IPS DF 6.9 (cell line): ENCODE results near the gene PTPN14.
"Not testable (repeated sequence)": the region's sequence is repeated elsewhere in the genome, so short reads cannot be mapped to it uniquely, and the experiment has no call there.

ENCODE experiments used
- DNase-seq: peaks from one replicate; pipeline ENCODE4 v3.0.0-alpha.2; 2013; ENCODE audit warnings: low read depth, low spot score
- H3K27ac ChIP-seq: one replicate; pipeline ENCODE4 v1.5.1; 2013; ENCODE audit warnings: low read length, control low read depth
- H3K27me3 ChIP-seq: 2 replicates; pipeline ENCODE4 v1.6.1; 2013; ENCODE audit warnings: mild to moderate bottlenecking, low read length; ENCODE audit not compliant: control insufficient read depth, insufficient read depth
- H3K36me3 ChIP-seq: 2 replicates; pipeline ENCODE4 v1.6.1; 2013; ENCODE audit warnings: low read length; ENCODE audit not compliant: control insufficient read depth, insufficient read depth
- H3K4me1 ChIP-seq: 2 replicates; pipeline ENCODE4 v1.6.1; 2013; ENCODE audit warnings: low read length; ENCODE audit not compliant: control insufficient read depth, insufficient read depth
- H3K4me3 ChIP-seq: 2 replicates; pipeline ENCODE4 v1.5.1; 2013; ENCODE audit warnings: mild to moderate bottlenecking, low read length
- H3K9me3 ChIP-seq: 2 replicates; pipeline ENCODE4 v1.6.1; 2013; ENCODE audit warnings: low read length, inconsistent platforms; ENCODE audit not compliant: control insufficient read depth, insufficient read depth
- WGBS: extraction: QIAGEN DNeasy Blood & Tissue Kit; methylation state at CpG from one replicate; pipeline ENCODE4 v1.1.7; 2013; ENCODE audit warnings: mixed read lengths, missing lambda C conversion rate; ENCODE audit not compliant: insufficient read length, insufficient coverage; 5-methylcytosine and 5-hydroxymethylcytosine counted together

PTPN14 gene

DNA sequence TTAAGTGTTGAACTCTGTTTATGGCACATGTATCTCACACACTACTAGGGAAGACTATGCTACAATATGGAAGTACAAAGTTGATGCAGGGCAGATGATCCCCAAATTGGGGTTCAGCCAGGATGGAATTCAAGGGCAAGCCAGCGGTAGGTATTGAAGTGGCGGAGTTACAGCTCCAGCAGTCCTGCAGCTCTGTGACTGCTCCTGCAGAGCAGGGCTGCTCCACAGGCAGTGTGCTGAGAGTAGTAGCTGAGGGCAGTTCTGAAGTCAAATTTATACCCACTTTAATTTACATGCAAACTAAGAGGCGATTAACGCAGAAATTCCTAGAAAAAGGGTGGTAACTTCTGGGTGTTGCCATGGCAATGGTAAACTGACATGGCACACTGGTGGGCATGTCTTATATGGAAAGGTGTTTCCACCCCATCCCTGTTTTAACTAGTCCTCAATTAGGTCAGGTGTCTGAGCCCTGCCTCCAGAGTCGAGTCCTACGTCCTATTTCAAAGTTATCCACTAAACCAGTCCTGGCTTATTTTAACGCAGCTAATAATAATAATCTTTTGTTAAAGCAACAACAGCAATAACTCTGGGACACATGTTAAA is 31.0 kb upstream of the PTPN14 start:
- no peaks in the 10 kb centered on the region for H3K36me3 ChIP-seq
- no peak overlapping the region for H3K27ac ChIP-seq
- WGBS, result no CpG with 5 or more reads among the region's 7 CpGs
- H3K4me1 ChIP-seq, result peaks cover 2% of the 10 kb centered on the region; the same call in 1 of the 2 replicates
- no peaks in the 10 kb centered on the region for H3K27me3 ChIP-seq
- H3K9me3 ChIP-seq, result no peaks in the 10 kb centered on the region
- no peak overlapping the region for H3K4me3 ChIP-seq
- no peak for DNase-seq

DNA sequence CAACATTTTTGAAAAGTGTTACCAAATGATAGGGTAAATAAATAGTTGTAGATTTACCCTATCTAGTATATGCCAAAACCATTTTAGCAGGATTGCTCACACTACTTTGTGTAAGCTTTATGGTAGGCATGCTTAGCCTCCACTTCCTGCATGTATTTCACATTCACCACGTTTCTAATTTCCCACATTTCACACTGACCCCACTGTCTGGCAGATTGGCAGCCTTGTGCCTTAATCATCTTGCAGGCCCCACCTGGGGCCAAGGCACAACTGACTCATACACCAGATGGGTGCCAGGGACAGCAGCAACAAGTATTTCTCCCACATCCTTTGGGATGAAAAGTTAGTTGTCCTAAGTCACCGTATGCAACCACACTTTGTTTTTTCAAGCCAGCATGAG is 30.4 kb upstream of the PTPN14 start:
- DNase-seq, result no peak
- Histone ChIP-seq H3K27me3 (no peaks in the 10 kb centered on the region), H3K36me3 (no peaks in the 10 kb centered on the region), H3K9me3 (no peaks in the 10 kb centered on the region), H3K4me1 (peaks cover 2% of the 10 kb centered on the region; the same call in 1 of the 2 replicates), H3K27ac (no peak overlapping the region), H3K4me3 (no peak overlapping the region)
- no CpG with 5 or more reads among the region's 2 CpGs for WGBS

GRCh38 chr1:214579183-214579582 is 27.8 kb upstream of the PTPN14 start:
- H3K4me1 ChIP-seq, result peaks cover 2% of the 10 kb centered on the region; the same call in 1 of the 2 replicates
- no peaks in the 10 kb centered on the region for H3K9me3 ChIP-seq
- no peak for DNase-seq
- H3K27me3 ChIP-seq, result no peaks in the 10 kb centered on the region
- H3K4me3 ChIP-seq, result no peak overlapping the region
- H3K36me3 ChIP-seq, result no peaks in the 10 kb centered on the region
- no peak overlapping the region for H3K27ac ChIP-seq

GRCh38 chr1:214576120-214576519 is 24.7 kb upstream of the PTPN14 start:
- H3K27ac ChIP-seq, H3K36me3 ChIP-seq, H3K27me3 ChIP-seq, H3K4me1 ChIP-seq, DNase-seq, H3K4me3 ChIP-seq, H3K9me3 ChIP-seq: not testable (repeated sequence)
- no CpG with 5 or more reads among the region's 3 CpGs for WGBS

GRCh38 chr1:214574598-214575411 is 23.4 kb upstream of the PTPN14 start:
- no peaks in the 10 kb centered on the region for H3K4me1 ChIP-seq
- no CpG with 5 or more reads among the region's 3 CpGs for WGBS
- H3K4me3 ChIP-seq, result no peak overlapping the region
- H3K27ac ChIP-seq, result no peak overlapping the region
- H3K27me3 ChIP-seq, result no peaks in the 10 kb centered on the region
- DNase-seq, result no peak
- no peaks in the 10 kb centered on the region for H3K36me3 ChIP-seq
- H3K9me3 ChIP-seq, result no peaks in the 10 kb centered on the region

- H3K4me1 ChIP-seq, result no peaks in the 10 kb centered on the region; the same call in 1 of the 2 replicates
- no CpG with 5 or more reads among the region's 11 CpGs for WGBS
- DNase-seq, result no peak
- no peaks in the 10 kb centered on the region for H3K9me3 ChIP-seq
- H3K27me3 ChIP-seq, result no peaks in the 10 kb centered on the region
- H3K36me3 ChIP-seq, result no peaks in the 10 kb centered on the region
- no peak overlapping the region for H3K27ac ChIP-seq
- H3K4me3 ChIP-seq, result no peak overlapping the region
Measured at GRCh38 chr1:214573386-214574318, 22.2 kb upstream of the PTPN14 start.

- no peaks in the 10 kb centered on the region; the same call in 1 of the 2 replicates for H3K4me1 ChIP-seq
- H3K9me3 ChIP-seq, result no peaks in the 10 kb centered on the region
- H3K27ac ChIP-seq, result no peak overlapping the region
- DNase-seq, result no peak
- no peaks in the 10 kb centered on the region for H3K27me3 ChIP-seq
- no peaks in the 10 kb centered on the region for H3K36me3 ChIP-seq
- no peak overlapping the region for H3K4me3 ChIP-seq
Measured at GRCh38 chr1:214571281-214571680, 19.9 kb upstream of the PTPN14 start.

GRCh38 chr1:214570442-214570841 is 19.0 kb upstream of the PTPN14 start:
- Histone ChIP-seq H3K27ac (no peak overlapping the region), H3K27me3 (no peaks in the 10 kb centered on the region), H3K9me3 (no peaks in the 10 kb centered on the region), H3K4me3 (no peak overlapping the region), H3K36me3 (no peaks in the 10 kb centered on the region), H3K4me1 (no peaks in the 10 kb centered on the region; the same call in 1 of the 2 replicates)
- no peak for DNase-seq
- WGBS, result no CpG with 5 or more reads among the region's 2 CpGs

DNA sequence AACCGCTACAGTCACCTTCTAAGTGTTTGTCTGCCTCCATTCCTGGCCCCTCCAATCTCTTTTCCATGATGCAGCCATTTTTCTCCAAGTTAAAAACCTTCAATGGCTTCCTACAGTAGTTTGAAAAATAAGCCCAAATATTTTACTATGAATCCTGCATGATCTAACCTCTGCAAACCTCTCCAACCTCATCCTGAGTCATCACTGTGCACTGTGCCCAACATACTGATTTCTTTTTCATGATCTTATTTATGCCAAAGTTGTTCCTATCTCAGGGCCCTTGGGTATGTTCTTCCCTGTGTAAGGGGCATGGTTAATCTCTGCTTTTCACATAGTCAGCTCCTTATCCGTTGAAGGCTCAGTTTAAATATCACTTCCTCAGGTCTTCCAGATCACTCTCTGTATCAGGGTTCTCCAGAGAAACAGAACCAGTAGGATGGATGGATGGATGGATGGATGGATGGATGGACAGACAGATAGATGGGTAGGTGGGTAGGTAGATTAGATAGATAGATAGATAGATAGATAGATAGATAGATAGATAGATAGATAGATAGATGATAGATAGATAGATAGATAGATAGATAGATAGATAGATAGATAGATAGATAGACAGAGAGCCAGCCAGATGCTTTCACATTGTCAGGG is 18.1 kb upstream of the PTPN14 start:
- H3K36me3 ChIP-seq, result no peaks in the 10 kb centered on the region
- H3K4me1 ChIP-seq, result no peaks in the 10 kb centered on the region; the same call in 1 of the 2 replicates
- DNase-seq, result no peak
- no peak overlapping the region for H3K27ac ChIP-seq
- no peak overlapping the region for H3K4me3 ChIP-seq
- H3K27me3 ChIP-seq, result no peaks in the 10 kb centered on the region
- no CpG with 5 or more reads among the region's 2 CpGs for WGBS
- H3K9me3 ChIP-seq, result no peaks in the 10 kb centered on the region

GRCh38 chr1:214568328-214568727 is 16.9 kb upstream of the PTPN14 start:
- no peak overlapping the region for H3K27ac ChIP-seq

More at GRCh38 chr1:214568328-214568727, 16.9 kb upstream of the PTPN14 start:
- no peak for DNase-seq
- H3K4me3 ChIP-seq, result no peak overlapping the region
- no peaks in the 10 kb centered on the region; the same call in 1 of the 2 replicates for H3K4me1 ChIP-seq
- H3K9me3 ChIP-seq, result no peaks in the 10 kb centered on the region
- H3K36me3 ChIP-seq, result no peaks in the 10 kb centered on the region
- no peaks in the 10 kb centered on the region for H3K27me3 ChIP-seq
- WGBS, result no CpG with 5 or more reads among the region's 4 CpGs
